GM12878 (cell line): ENCODE data around the gene WNT11. TPM values are rescaled to one million over a fixed set of nuclear protein-coding genes. Genes with fewer than 3 reads are reported as not detected.

ENCODE experiments used
- ATAC-seq: fragments of 200-7000 bp; cut with Tn5 transposase; 3 replicates; pipeline ENCODE4 v1.9.1; 2020; ENCODE audit warnings: mild to moderate bottlenecking, moderate library complexity
- BruUV-seq: library from RNA; stranded (reverse); fragments of 400-500 nt; replicated peaks from 2 replicates; lab custom pipeline; 2021; lab: Mats Ljungman, UMichigan
- CTCF ChIA-PET: fragments of 300-600 bp; sonication (Branson Sonifier 250); formaldehyde crosslinking; extraction: SDS; loops from one replicate; lab custom pipeline; 2021; ENCODE audit warnings: inconsistent platforms; lab: Yijun Ruan, JAX
- POLR2A ChIA-PET: fragments of 350-600 bp; formaldehyde crosslinking; extraction: SDS; loops from one replicate; lab custom pipeline; 2021; ENCODE audit warnings: inconsistent platforms; lab: Charles Lee
- RAD21 ChIA-PET: fragments of 300-600 bp; sonication (Branson Sonifier 250); formaldehyde crosslinking; loops from one replicate; lab custom pipeline; 2023; ENCODE audit warnings: antibody characterized with exemption; ENCODE audit not compliant: unreplicated experiment; lab: Charles Lee
- SMC1A ChIA-PET: fragments of 300-600 bp; sonication (Branson Sonifier 250); formaldehyde crosslinking; loops from one replicate; lab custom pipeline; 2023; ENCODE audit not compliant: unreplicated experiment, uncharacterized antibody; lab: Charles Lee
- DNase-seq: peaks from one replicate; pipeline ENCODE4 v3.0.0-alpha.2; 2011; ENCODE audit warnings: low read depth, low spot score
- FAIRE-seq: peaks from 3 replicates; lab custom pipeline; 2011; peaks lifted over from hg19 to GRCh38; lab: Jason Lieb, UNC
- H2AFZ ChIP-seq: 2 replicates; pipeline ENCODE4 v1.6.0; 2011; ENCODE audit warnings: low read depth, low read length, control low read depth; ENCODE audit not compliant: control insufficient read depth
- H3K27ac ChIP-seq: 2 replicates; pipeline ENCODE4 v1.5.1; 2011; ENCODE audit warnings: control low read depth; ENCODE audit not compliant: control insufficient read depth, insufficient read depth
- H3K27me3 ChIP-seq, 2 experiments: replicated peaks in 1 of 2; 2 replicates each; pipeline versions ENCODE4 v1.6.0 to v1.6.1; 2011; ENCODE audit warnings: low read length in 1 of 2; ENCODE audit not compliant: control insufficient read depth in 2 of 2, insufficient read depth in 2 of 2
- H3K36me3 ChIP-seq, 2 experiments: 2 replicates each; pipeline ENCODE4 v1.5.1; 2011; ENCODE audit warnings: low read length in 1 of 2; ENCODE audit not compliant: control insufficient read depth in 2 of 2, insufficient read depth in 2 of 2
- H3K4me1 ChIP-seq: 2 replicates; pipeline ENCODE4 v1.6.1; 2011; ENCODE audit warnings: mild to moderate bottlenecking, low read length, moderate library complexity, mixed read lengths; ENCODE audit not compliant: control insufficient read depth, insufficient read depth
- H3K4me2 ChIP-seq: 2 replicates; pipeline ENCODE4 v1.6.0; 2011; ENCODE audit warnings: control low read depth; ENCODE audit not compliant: control insufficient read depth, insufficient read depth
- H3K4me3 ChIP-seq: fragments of 200-600 bp; sonication (generic); 2 replicates; pipeline ENCODE4 v1.5.1; 2016
- H3K79me2 ChIP-seq: 2 replicates; pipeline ENCODE4 v1.6.0; 2011; ENCODE audit warnings: low read length; ENCODE audit not compliant: control insufficient read depth, insufficient read depth
- H3K9ac ChIP-seq: 2 replicates; pipeline ENCODE4 v1.8.0; 2011; ENCODE audit warnings: low read length, control low read depth, mixed read lengths; ENCODE audit not compliant: control insufficient read depth, insufficient read depth
- H3K9me3 ChIP-seq: replicated peaks from 3 replicates; pipeline ENCODE4 v1.5.1; 2011; ENCODE audit warnings: mild to moderate bottlenecking, low read length; ENCODE audit not compliant: control insufficient read depth, insufficient read depth
- H4K20me1 ChIP-seq: 2 replicates; pipeline ENCODE4 v1.6.0; 2011; ENCODE audit not compliant: control insufficient read depth, insufficient read depth
- CHD2 ChIP-seq: IDR thresholded peaks from 2 replicates; pipeline ENCODE4 v1.6.1; 2011; ENCODE audit warnings: low read depth, low read length, improper control_type of control experiment, borderline replicate concordance
- FOXK2 ChIP-seq: fragments of 450-650 bp; IDR thresholded peaks from 2 replicates; pipeline ENCODE4 v1.6.1; 2017; ENCODE audit warnings: mild to moderate bottlenecking, moderate library complexity
- GATAD2B ChIP-seq: fragments of 450-650 bp; conservative IDR thresholded peaks from 2 replicates; pipeline ENCODE4 v1.6.1; 2017; ENCODE audit warnings: low read depth, mild to moderate bottlenecking, moderate library complexity
- HCFC1 ChIP-seq: fragments of 150-350 bp; IDR thresholded peaks from 2 replicates; pipeline ENCODE4 v1.6.1; 2014; ENCODE audit warnings: low read length
- IKZF1 ChIP-seq: fragments of 450-650 bp; conservative IDR thresholded peaks from 2 replicates; pipeline ENCODE4 v1.6.1; 2017; ENCODE audit warnings: antibody characterized with exemption, mild to moderate bottlenecking
- KDM1A ChIP-seq: fragments of 200-600 bp; sonication (generic); IDR thresholded peaks from 2 replicates; pipeline ENCODE4 v1.6.1; 2016; ENCODE audit warnings: borderline replicate concordance
- KLF5 ChIP-seq: fragments of 450-650 bp; IDR thresholded peaks from 2 replicates; pipeline ENCODE4 v1.6.1; 2014; ENCODE audit warnings: mild to moderate bottlenecking; ENCODE audit not compliant: partially characterized antibody
- MAX ChIP-seq: IDR thresholded peaks from 2 replicates; pipeline ENCODE4 v1.6.1; 2012; ENCODE audit warnings: low read depth, low read length, improper control_type of control experiment
- NRF1 ChIP-seq: conservative IDR thresholded peaks from 2 replicates; pipeline ENCODE4 v1.6.1; 2011; ENCODE audit warnings: mild to moderate bottlenecking, low read depth, low read length, improper control_type of control experiment
- PAX5 ChIP-seq: IDR thresholded peaks from 2 replicates; pipeline ENCODE4 v1.6.1; 2011; ENCODE audit warnings: low read depth, low read length, borderline replicate concordance
- RFX5 ChIP-seq: IDR thresholded peaks from 2 replicates; pipeline ENCODE4 v1.6.1; 2011; ENCODE audit warnings: low read depth, low read length, improper control_type of control experiment
- ZBTB4 ChIP-seq: fragments of 450-650 bp; formaldehyde crosslinking; IDR thresholded peaks from 2 replicates; pipeline ENCODE4 v1.4.0; 2022; ENCODE audit warnings: mild to moderate bottlenecking, moderate library complexity
- ZNF622 ChIP-seq: fragments of 450-650 bp; IDR thresholded peaks from 2 replicates; pipeline ENCODE4 v1.6.1; 2017; ENCODE audit warnings: mild to moderate bottlenecking, inconsistent platforms
- WGBS: methylation state at CpG from one replicate; pipeline ENCODE4 v1.1.6; 2016; ENCODE audit warnings: low lambda C conversion rate; ENCODE audit not compliant: insufficient replicate concordance, insufficient coverage; ENCODE audit errors: missing lambda C conversion rate; 5-methylcytosine and 5-hydroxymethylcytosine counted together
- in situ Hi-C: fragments of 300-500 bp; cut with MboI; formaldehyde crosslinking; loops from 9 replicates; pipeline ENCODE4 v1.14.3; 2018; ENCODE audit warnings: mixed read lengths
- intact Hi-C: fragments of 100-400 bp; cut with micrococcal nuclease; formaldehyde crosslinking; loops from one replicate; pipeline ENCODE4 v1.14.2; 2022; ENCODE audit not compliant: unreplicated experiment
- polyA plus RNA-seq, 11 experiments: library from polyadenylated mRNA; depleted of rRNA in 4 of 11; unstranded in 6 of 11; stranded (reverse) in 5 of 11; fragments of >200 nt; fragmentation: Nextera tagmentation in 4 of 11; fragmentation: Illumina TruSeq in 1 of 11; extraction: Ambion mirVana in 4 of 11; extraction: Trizol in 1 of 11; gene quantifications; 1 replicate in 1 of 11; 2 replicates in 10 of 11; pipeline versions ENCODE4 v1.2.1 to v1.2.3, GENCODE V29; 2011 to 2016; ENCODE audit warnings: inconsistent platforms in 2 of 11, missing spikeins in 2 of 11, low read depth in 1 of 11
- total RNA-seq, 4 experiments: library from RNA; depleted of rRNA in 3 of 4; stranded (reverse); fragments of >200 nt in 3 of 4; fragmentation: Illumina TruSeq in 1 of 4; extraction: Trizol in 1 of 4; gene quantifications; 2 replicates each; pipeline versions ENCODE4 v1.2.1 to v1.2.3, GENCODE V29; 2013 to 2021
- TF ChIP-seq, protein P1 (sequence below): IDR thresholded peaks from 2 replicates; pipeline ENCODE4 v1.6.1; 2012; ENCODE audit warnings: low read length, inconsistent platforms
- TF ChIP-seq, protein P2 (sequence below): fragments of 150-350 bp; IDR thresholded peaks from 2 replicates; pipeline ENCODE4 v1.6.1; 2016; ENCODE audit warnings: low read depth, low read length

WNT11 gene
- total and polyA plus RNA-seq, 10 of the 15 experiments (the other 5 are each of a cell fraction or from before 2014, with no cell fraction given), result 0.05 to 0.19 TPM; not detected in 8

DNA sequence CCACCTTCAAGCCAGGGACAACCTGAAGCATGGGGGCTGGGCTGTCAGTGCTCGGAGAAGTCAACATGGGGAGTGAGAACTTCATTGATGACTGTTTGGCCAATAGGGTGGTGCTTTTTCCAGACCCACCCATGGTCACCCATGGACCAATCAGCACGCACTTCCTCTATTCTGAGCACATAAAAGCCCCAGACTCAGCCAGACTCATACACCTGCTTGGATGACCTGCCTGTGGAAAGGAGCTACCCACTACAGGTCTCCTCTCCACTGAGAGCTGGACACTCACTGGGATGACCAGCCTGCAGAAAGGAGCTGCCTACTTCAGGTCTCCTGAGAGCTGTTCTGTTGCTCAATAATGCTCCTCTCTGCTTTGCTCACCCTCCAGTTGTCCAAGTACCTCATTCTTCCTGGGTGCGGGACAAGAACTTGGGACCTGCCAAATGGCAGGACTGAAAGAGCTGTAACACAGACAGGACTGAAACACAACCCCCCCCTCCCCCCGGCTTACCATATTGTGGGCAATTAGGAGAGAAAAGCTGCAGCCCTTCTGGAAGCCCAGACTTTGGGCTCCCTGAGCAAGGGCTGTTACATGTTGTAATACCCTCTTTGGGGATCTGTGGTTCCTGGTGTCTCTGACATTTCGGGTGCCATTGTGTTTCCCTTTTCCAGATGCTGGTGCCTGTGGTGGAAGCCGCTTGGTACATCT lies 44.4 kb upstream of the WNT11 start (continued):
- TF ChIP-seq ZBTB4 (CRISPR knock-in tag), result no peak
- TF ChIP-seq KDM1A, result no peak
- no peak for TF ChIP-seq HCFC1
- no peak for TF ChIP-seq GATAD2B
- TF ChIP-seq ZNF622, result no peak
- no peak for TF ChIP-seq NRF1
- TF ChIP-seq, all 136 proteins: peak for 0

- BruUV-seq, result no TSS peak
- no peak for DNase-seq
- H3K36me3 ChIP-seq, result no peaks in the 10 kb centered on the region
- CTCF ChIA-PET, result interaction anchor here (1.0 kb wide), 2 partner anchors 15 to 20 kb away, joined by 3 read pairs; no protein-coding TSS in a partner anchor
- peaks cover 16% of the 10 kb centered on the region for H3K9me3 ChIP-seq
- no peak overlapping the region for H3K9ac ChIP-seq
- no peaks in the 10 kb centered on the region for H3K4me1 ChIP-seq
- FAIRE-seq, result no peak
- H3K4me2 ChIP-seq, result no peak overlapping the region
- H4K20me1 ChIP-seq, result no peaks in the 10 kb centered on the region; the same call in 1 of the 2 replicates
- no peak overlapping the region for H2AFZ ChIP-seq
- no peak overlapping the region for H3K4me3 ChIP-seq
- in situ Hi-C loops, result no loop called here
- H3K79me2 ChIP-seq, result no peaks in the 10 kb centered on the region
- H3K27me3 ChIP-seq, result peaks cover 0 to 5% of the 10 kb centered on the region in 2 experiments; a peak in 2 of 4 replicates
- SMC1A ChIA-PET, result no interaction called here
- H3K27ac ChIP-seq, result no peak overlapping the region
- POLR2A ChIA-PET, result no interaction called here
- ATAC-seq, result no peak
- WGBS, result 46% methylated on average over 3 of the region's 3 CpGs
- intact Hi-C loops, result no loop called here
- RAD21 ChIA-PET, result no interaction called here
- no peak for TF ChIP-seq MAX
- TF ChIP-seq, protein P1, sequence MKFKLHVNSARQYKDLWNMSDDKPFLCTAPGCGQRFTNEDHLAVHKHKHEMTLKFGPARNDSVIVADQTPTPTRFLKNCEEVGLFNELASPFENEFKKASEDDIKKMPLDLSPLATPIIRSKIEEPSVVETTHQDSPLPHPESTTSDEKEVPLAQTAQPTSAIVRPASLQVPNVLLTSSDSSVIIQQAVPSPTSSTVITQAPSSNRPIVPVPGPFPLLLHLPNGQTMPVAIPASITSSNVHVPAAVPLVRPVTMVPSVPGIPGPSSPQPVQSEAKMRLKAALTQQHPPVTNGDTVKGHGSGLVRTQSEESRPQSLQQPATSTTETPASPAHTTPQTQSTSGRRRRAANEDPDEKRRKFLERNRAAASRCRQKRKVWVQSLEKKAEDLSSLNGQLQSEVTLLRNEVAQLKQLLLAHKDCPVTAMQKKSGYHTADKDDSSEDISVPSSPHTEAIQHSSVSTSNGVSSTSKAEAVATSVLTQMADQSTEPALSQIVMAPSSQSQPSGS, result no peak
- TF ChIP-seq, protein P2, sequence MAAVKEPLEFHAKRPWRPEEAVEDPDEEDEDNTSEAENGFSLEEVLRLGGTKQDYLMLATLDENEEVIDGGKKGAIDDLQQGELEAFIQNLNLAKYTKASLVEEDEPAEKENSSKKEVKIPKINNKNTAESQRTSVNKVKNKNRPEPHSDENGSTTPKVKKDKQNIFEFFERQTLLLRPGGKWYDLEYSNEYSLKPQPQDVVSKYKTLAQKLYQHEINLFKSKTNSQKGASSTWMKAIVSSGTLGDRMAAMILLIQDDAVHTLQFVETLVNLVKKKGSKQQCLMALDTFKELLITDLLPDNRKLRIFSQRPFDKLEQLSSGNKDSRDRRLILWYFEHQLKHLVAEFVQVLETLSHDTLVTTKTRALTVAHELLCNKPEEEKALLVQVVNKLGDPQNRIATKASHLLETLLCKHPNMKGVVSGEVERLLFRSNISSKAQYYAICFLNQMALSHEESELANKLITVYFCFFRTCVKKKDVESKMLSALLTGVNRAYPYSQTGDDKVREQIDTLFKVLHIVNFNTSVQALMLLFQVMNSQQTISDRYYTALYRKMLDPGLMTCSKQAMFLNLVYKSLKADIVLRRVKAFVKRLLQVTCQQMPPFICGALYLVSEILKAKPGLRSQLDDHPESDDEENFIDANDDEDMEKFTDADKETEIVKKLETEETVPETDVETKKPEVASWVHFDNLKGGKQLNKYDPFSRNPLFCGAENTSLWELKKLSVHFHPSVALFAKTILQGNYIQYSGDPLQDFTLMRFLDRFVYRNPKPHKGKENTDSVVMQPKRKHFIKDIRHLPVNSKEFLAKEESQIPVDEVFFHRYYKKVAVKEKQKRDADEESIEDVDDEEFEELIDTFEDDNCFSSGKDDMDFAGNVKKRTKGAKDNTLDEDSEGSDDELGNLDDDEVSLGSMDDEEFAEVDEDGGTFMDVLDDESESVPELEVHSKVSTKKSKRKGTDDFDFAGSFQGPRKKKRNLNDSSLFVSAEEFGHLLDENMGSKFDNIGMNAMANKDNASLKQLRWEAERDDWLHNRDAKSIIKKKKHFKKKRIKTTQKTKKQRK, result no peak
- TF ChIP-seq PAX5, result no peak
- no peak for TF ChIP-seq FOXK2
- TF ChIP-seq RFX5, result no peak
- no peak for TF ChIP-seq CHD2
- TF ChIP-seq IKZF1, result no peak
- TF ChIP-seq KLF5, result no peak
These were observed 43.0 kb upstream of the WNT11 start for GRCh38 chr11:76249195-76249741.
